ENCODE data around the gene GMPS.
"Not testable (repeated sequence)": the region's sequence is repeated elsewhere in the genome, so short reads cannot be mapped to it uniquely, and the experiment has no call there.

The GMPS gene

GRCh38 chr3:155847993-155848392 lies 22.5 kb upstream of the GMPS start:
- no peak for DNase-seq (ENCODE audit: extremely low spot score)
- ChIA-PET CTCF (no interaction called here), POLR2A (no interaction called here)
- TF ChIP-seq TARDBP (IDR thresholded peaks at IDR 0.05) (no peak), NFRKB (IDR thresholded peaks at IDR 0.05) (no peak), L3MBTL2 (conservative IDR thresholded peaks at IDR 0.05) (no peak), BHLHE40 (IDR thresholded peaks at IDR 0.05; ENCODE audit: borderline replicate concordance) (no peak), ELF4 (IDR thresholded peaks at IDR 0.05) (no peak), ARNT (IDR thresholded peaks at IDR 0.05) (no peak), FOXM1 (IDR thresholded peaks at IDR 0.05; ENCODE audit: borderline replicate concordance) (no peak), HDGF (IDR thresholded peaks at IDR 0.05; ENCODE audit: borderline replicate concordance) (no peak), FOXA1 (IDR thresholded peaks at IDR 0.05) (no peak), CTBP1 (IDR thresholded peaks at IDR 0.05; ENCODE audit: borderline replicate concordance) (no peak)

DNA sequence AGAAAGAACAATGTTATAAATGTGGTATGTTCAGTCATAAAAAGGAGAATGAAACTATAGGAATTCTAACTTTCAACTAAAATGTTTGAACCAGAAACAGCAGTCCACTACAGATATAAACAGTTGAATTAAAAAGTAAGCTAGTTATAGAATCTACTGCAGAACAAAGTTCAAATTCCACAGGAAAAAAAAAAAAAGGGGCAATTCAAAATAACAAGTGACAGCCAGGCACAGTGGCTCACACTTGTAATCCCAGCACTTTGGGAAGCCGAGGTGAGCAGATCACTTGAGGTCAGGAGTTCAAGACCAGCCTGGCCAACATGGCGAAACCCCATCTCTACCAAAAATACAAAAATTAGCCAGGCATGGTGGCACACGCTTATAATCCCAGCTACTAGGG lies 21.0 kb upstream of the GMPS start:
- DNase-seq (ENCODE audit: extremely low spot score); POLR2A ChIA-PET: not testable (repeated sequence)
- CTCF ChIA-PET, result interaction anchor here (1.0 kb wide), 1 partner anchor 43 kb away, joined by 4 read pairs; the partner anchor contains the start of gene C3orf33

- DNase-seq (ENCODE audit: extremely low spot score), result no peak
- TF ChIP-seq HDGF (IDR thresholded peaks at IDR 0.05; ENCODE audit: borderline replicate concordance), result no peak
- ChIA-PET POLR2A (interaction anchor here (1.8 to 2.1 kb wide), 2 partner anchors 18 to 46 kb away, joined by 11 to 12 read pairs; partner anchors contain the start of genes C3orf33 and GMPS), CTCF (no interaction called here)
These were observed 18.1 kb upstream of the GMPS start for GRCh38 chr3:155852341-155852740.

GRCh38 chr3:155853214-155854140 lies 17.0 kb upstream of the GMPS start:
- peak; percentile 30 for DNase-seq (ENCODE audit: extremely low spot score)
- CTCF ChIA-PET, result interaction anchor here (0.6 to 1.0 kb wide), 2 partner anchors 16 to 1318 kb away, joined by 3 to 4 read pairs; no protein-coding TSS in a partner anchor
- POLR2A ChIA-PET, result interaction anchor here (1.8 to 2.1 kb wide), 2 partner anchors 16 to 48 kb away, joined by 11 to 12 read pairs; partner anchors contain the start of genes C3orf33 and GMPS
- no peak for TF ChIP-seq ELF4 (IDR thresholded peaks at IDR 0.05)
- TF ChIP-seq FOXM1 (IDR thresholded peaks at IDR 0.05; ENCODE audit: borderline replicate concordance), result no peak
- TF ChIP-seq LEF1 (IDR thresholded peaks at IDR 0.05; ENCODE audit: borderline replicate concordance), result no peak
- TF ChIP-seq SP1 (IDR thresholded peaks at IDR 0.05), result no peak
- TF ChIP-seq FOXA1 (IDR thresholded peaks at IDR 0.05), result no peak
- no peak for TF ChIP-seq ZNF384 (IDR thresholded peaks at IDR 0.05)
- no peak for TF ChIP-seq SUZ12 (IDR thresholded peaks at IDR 0.05)

- ChIA-PET POLR2A (interaction anchor here (1.8 to 2.1 kb wide), 2 partner anchors 16 to 48 kb away, joined by 11 to 12 read pairs; partner anchors contain the start of genes C3orf33 and GMPS), CTCF (interaction anchor here (1.0 kb wide), 1 partner anchor 15 kb away, joined by 4 read pairs; no protein-coding TSS in a partner anchor)
- TF ChIP-seq, protein P1, sequence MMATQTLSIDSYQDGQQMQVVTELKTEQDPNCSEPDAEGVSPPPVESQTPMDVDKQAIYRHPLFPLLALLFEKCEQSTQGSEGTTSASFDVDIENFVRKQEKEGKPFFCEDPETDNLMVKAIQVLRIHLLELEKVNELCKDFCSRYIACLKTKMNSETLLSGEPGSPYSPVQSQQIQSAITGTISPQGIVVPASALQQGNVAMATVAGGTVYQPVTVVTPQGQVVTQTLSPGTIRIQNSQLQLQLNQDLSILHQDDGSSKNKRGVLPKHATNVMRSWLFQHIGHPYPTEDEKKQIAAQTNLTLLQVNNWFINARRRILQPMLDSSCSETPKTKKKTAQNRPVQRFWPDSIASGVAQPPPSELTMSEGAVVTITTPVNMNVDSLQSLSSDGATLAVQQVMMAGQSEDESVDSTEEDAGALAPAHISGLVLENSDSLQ (IDR thresholded peaks at IDR 0.05), result peak; percentile 85
- TF ChIP-seq L3MBTL2 (conservative IDR thresholded peaks at IDR 0.05) (peak; percentile 94), FOXK2 (IDR thresholded peaks at IDR 0.05) (no peak), ELF4 (IDR thresholded peaks at IDR 0.05) (peak; percentile 59; the same call in 1 of the 2 replicates), CTBP1 (IDR thresholded peaks at IDR 0.05; ENCODE audit: borderline replicate concordance) (peak; percentile 93), ARNT (IDR thresholded peaks at IDR 0.05) (0 out of 2 replicates have a peak, but pooled peaks have one; percentile 61)
- DNase-seq (ENCODE audit: extremely low spot score), result peak; percentile 96
These were observed 16.1 kb upstream of the GMPS start, which contains the start of gene SLC33A1 for GRCh38 chr3:155854141-155854940. Gene SLC33A1 (minus strand): TSS chr3:155854427. CDS start chr3:155853997, 430 bp downstream.

- no peak for TF ChIP-seq ELF4 (IDR thresholded peaks at IDR 0.05)
- TF ChIP-seq L3MBTL2 (conservative IDR thresholded peaks at IDR 0.05), result no peak
- TF ChIP-seq BHLHE40 (IDR thresholded peaks at IDR 0.05; ENCODE audit: borderline replicate concordance), result no peak
- TF ChIP-seq TARDBP (IDR thresholded peaks at IDR 0.05), result no peak
- no peak for TF ChIP-seq FOXM1 (IDR thresholded peaks at IDR 0.05; ENCODE audit: borderline replicate concordance)
- no peak for TF ChIP-seq CTBP1 (IDR thresholded peaks at IDR 0.05; ENCODE audit: borderline replicate concordance)
- TF ChIP-seq HDGF (IDR thresholded peaks at IDR 0.05; ENCODE audit: borderline replicate concordance), result no peak
- TF ChIP-seq LEF1 (IDR thresholded peaks at IDR 0.05; ENCODE audit: borderline replicate concordance), result no peak
- no peak for TF ChIP-seq FOXK2 (IDR thresholded peaks at IDR 0.05)
- TF ChIP-seq SP1 (IDR thresholded peaks at IDR 0.05), result no peak
- TF ChIP-seq, protein P1 (IDR thresholded peaks at IDR 0.05), result no peak
- TF ChIP-seq NFRKB (IDR thresholded peaks at IDR 0.05), result no peak
- CTCF ChIA-PET, result no interaction called here
- DNase-seq (ENCODE audit: extremely low spot score), result no peak
- POLR2A ChIA-PET, result no interaction called here
These were observed 10.6 kb upstream of the GMPS start for GRCh38 chr3:155859859-155860258.

GRCh38 chr3:155860424-155860823 lies 10.0 kb upstream of the GMPS start:
- CTCF ChIA-PET; DNase-seq (ENCODE audit: extremely low spot score): not testable (repeated sequence)
- POLR2A ChIA-PET, result interaction anchor here (0.6 kb wide), 1 partner anchor 55 kb away, joined by 4 read pairs; no protein-coding TSS in a partner anchor

Measured in HEK293T (cell line).